GM19452 (cell line): ENCODE data around the gene NCOA4.
"Not testable (repeated sequence)": the region's sequence is repeated elsewhere in the genome, so short reads cannot be mapped to it uniquely, and the experiment has no call there.

Source experiments
- ATAC-seq: cut with Tn5 transposase; IDR thresholded peaks from one replicate; pipeline ENCODE4 v1.9.1; 2021; ENCODE audit not compliant: unreplicated experiment

Gene NCOA4

GRCh38 chr10:46030091-46030937 is at the start of gene NCOA4:
Gene NCOA4, minus strand, starts transcription at chr10:46030623. Its CDS starts 13,943 bp downstream, at chr10:46016680.
- peak; percentile 94 for ATAC-seq

- ATAC-seq = no peak
Measured at GRCh38 chr10:46079831-46080585, 49.6 kb upstream of the NCOA4 start.

DNA sequence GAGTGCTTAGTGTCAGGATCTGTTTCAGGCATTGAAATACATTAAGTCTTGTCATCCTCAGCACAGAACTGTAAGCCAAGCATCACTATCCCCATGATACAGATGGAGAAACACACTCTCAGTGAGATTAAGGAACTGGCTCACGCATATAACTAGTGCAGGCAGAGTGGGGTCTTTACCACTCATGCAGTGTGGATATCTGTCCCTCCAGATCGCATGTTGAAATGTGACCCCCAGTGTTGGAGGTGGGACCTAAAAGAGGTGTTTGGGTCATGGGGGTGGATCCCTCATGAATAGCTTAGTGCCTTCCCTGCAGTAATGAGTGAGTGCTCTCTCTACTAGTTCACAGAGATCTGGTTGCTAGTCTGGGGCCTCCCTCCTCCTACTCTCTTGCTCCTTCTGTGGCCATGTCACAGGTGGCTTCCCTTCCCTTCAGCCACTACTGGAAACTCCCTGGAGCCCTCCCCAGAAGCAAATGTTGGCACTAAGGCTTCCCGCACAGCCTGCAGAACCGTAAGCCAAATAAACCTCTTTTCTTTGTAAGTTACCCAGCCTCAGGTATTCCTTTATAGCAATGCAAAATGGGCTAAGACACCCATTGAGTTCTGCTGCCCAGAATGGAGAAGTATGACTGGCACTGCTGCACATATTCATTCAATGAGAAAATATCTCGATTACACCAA is 47.4 kb upstream of the NCOA4 start:
- ATAC-seq = no peak

GRCh38 chr10:46077141-46077554 is 46.7 kb upstream of the NCOA4 start:
- no peak for ATAC-seq

DNA sequence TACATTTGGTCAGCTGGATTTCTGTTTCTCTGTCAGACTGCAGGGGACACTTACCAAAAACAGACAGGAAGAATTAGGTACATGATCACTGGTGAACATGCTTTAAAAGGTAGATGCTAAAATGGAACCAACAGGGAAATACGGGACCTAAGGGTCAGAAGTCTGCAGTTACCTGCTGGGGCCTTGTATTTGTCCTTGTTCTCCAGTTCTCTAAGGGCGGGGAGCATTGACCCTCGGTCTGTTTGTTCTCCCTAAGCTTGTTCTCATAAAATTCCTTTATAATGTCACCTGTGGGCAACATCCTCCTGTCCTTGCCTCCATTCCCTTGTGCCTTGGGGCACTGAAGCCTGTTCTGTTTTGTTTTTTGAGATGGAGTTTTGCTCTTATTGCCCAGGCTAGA is 45.4 kb upstream of the NCOA4 start:
- ATAC-seq = no peak

GRCh38 chr10:46074196-46074946 is 43.9 kb upstream of the NCOA4 start:
- ATAC-seq = no peak

- ATAC-seq = no peak
Measured at GRCh38 chr10:46073564-46073963, 43.1 kb upstream of the NCOA4 start.

DNA sequence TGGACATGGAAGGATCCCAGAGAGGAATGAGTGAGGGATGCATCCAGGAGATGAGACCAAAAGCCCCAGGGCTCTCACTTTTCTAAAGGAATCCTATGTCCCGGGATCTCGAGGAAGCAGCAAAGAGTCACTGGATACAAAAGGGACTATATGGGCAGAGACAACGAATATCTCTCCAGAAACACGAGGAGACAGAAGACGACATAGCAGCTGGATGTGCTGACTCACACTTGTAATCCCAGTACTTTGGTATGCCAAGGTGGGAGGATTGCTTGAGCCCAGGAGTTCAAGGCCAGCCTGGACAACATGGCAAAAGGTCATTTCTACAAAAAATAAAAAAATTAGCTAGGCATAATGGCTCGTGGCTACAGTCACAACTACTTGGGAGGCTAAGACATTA is 40.3 kb upstream of the NCOA4 start:
- ATAC-seq = no peak

DNA sequence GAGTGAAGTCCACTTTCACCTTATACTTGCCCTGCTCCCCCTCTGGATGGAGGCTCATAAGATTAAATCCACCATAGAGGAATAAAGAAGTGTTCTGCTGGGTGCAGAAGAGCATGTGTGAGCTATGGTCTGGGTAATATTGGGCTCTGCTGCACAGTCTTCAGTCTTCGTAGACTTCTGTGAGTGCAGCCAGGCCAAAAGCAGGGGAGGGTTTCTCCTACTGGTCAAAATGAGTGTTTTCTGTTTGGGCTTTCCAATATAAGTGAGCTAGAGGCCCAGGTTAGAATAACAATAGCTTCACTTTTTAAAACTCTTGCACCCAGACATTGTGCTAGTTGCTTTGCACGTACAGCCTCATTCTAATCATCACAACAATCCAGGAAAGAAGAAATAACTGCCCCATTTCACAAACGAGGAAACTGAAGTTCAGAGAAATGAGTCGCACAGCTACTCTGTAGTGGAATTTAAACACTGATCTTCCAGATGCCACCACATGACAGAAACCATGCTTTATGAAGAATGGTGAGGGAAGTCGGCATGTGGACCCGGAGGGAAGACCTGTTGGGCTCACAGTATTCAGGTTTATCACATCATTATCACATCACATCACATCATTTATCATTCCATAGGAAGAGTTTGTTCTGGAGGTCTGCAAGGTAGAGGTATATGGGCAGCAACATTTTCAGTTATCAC is 39.5 kb upstream of the NCOA4 start:
- ATAC-seq = no peak

DNA sequence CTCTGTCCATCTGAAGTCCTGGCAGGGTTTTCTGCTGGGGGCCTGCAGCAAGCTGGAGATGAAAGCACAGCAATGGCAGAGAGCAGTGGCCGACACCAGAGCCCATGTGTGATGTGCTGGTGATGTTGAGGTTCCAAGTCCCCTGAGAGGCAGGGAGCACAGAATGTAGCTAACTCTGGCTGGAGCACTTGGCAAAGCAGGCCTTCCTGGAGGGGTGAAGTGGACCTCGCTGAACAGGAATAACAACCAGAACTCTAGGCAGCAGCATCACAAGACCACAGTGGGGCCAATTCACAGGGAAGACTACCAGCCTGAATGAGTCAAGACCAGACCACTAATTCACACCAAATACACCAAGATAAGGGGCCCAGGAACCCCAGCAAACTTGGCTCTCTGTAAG is 38.5 kb upstream of the NCOA4 start:
- no peak for ATAC-seq

GRCh38 chr10:46068117-46068516 is 37.7 kb upstream of the NCOA4 start:
- ATAC-seq = no peak

- ATAC-seq = no peak
Measured at GRCh38 chr10:46064269-46064817, 33.9 kb upstream of the NCOA4 start.

DNA sequence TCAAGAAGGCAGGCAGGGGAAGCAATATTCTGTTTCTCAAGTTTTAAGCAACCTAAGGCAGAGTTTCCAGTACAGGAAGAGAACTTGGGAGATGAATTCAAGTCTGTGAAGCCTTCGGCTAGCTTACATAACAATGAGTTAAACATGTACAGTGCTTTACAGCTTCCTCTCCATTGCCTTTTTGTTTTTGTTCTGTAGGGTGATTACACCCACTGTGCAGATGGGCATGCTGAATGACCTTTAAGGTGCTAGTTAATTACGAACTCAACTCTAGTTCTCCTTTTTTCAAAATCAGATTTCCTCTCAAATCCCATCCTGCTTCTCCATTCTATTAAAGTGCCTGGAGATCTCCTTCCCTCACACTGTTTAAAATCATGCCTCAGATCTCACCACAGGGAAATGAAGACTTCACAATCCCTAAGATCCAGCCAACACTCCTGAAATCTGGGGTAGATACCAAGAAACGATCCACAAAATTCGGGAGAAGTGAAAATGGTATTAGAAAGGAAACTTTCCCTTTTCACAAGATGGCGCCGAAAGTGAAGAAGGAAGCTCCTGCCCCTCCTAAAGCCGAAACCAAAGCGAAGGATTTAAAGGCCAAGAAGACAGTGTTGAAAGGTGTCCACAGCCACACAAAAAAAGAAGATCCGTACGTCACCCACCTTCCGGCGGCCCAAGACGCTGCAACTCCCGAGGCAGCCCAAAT is 32.5 kb upstream of the NCOA4 start:
- ATAC-seq = no peak

GRCh38 chr10:46060706-46061105 is 30.3 kb upstream of the NCOA4 start:
- ATAC-seq = no peak

- not testable (repeated sequence) for ATAC-seq
Measured at GRCh38 chr10:46057927-46058326, 27.5 kb upstream of the NCOA4 start.

DNA sequence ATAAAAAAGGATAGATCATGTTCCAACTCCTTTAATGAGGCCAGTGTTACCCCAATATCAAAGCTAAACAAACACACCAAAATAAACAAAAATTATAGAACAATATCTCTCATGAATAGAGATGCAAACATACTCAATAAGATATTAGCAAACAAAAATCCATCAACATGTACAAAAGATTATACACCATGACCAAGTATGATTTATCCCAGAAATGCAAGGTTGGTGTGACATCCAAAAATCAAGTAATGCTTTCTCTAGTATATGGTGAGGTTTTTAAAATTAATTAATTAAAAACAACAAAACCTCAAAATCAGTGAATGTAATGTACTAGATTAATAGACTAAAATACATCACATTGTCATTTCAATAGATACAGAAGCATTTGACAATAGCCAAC is 26.6 kb upstream of the NCOA4 start:
- ATAC-seq = no peak

DNA sequence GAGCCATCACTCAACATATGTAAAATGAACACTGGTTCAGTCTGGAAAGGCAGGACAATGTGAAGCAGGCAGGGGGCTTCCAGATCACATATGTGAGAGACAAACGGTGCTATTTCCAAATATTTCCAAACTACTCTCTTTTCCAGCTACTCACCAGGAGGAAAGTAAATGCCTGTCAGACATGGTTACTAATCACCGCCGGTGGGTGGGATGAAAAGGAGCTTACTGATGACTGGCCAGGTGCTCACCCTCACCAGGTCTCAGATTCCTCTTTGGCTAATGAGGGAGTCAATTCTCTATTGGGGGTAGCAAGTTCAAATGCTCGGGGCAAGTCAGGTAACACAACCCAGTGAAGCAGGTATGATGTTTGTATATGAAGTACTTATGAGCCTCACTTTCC is 25.3 kb upstream of the NCOA4 start:
- no peak for ATAC-seq

DNA sequence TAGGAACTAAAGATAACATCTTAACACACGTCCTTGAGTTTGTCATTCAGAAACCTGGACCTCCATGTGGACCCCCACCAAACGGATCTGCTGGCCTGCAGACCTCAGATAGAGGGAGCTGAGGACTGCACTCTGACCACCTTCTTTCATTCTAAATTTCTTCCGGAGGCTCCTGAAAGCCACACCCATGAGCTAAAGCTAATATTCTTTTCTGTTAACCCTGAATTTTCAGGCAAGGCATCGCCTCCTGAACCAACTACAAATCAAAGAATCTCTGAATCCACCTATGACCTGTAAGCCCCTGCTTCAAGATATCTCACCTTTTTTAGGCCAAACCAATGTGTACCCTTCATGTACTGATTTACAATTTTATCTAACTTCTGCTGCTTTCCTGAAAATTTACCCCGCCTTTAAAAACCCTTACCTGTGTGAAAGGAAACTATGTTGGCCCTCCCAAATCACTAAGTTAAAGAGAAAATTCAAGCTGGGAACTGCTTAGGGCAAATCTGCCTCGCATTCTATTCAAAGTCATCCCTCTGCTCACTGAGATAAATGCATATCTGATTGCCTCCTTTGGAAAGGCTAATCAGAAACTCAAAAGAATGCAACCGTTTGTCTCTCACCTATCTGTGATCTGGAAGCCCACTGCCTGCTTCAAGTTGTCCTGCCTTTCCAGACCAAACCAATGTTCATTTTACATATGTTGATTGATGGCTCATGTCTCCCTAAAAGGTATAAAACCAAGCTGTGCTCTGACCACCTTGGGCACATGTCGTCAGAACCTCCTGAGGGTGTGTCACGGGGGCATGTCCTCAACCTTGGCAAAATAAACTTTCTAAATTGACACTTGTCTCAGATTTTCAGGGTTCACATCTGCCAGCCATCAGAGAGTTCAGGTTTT is 23.4 kb upstream of the NCOA4 start:
- no peak for ATAC-seq
